AG09319 (cell line): ENCODE measurements around the gene HPCAL1.

Experiments
- DNase-seq: peaks from one replicate; pipeline ENCODE4 v3.0.0-alpha.2; 2010; ENCODE audit warnings: low read depth; ENCODE audit errors: extremely low read depth
- CTCF ChIP-seq: IDR thresholded peaks from 2 replicates; pipeline ENCODE4 v1.5.1; 2011; ENCODE audit warnings: low read depth, mild to moderate bottlenecking, inconsistent platforms, low read length, moderate library complexity

HPCAL1 gene

GRCh38 chr2:10281891-10282290, 20.8 kb upstream of the HPCAL1 start:
- no peak for TF ChIP-seq CTCF
- DNase-seq, result no peak

GRCh38 chr2:10282611-10283105, 20.0 kb upstream of the HPCAL1 start:
- TF ChIP-seq CTCF, result no peak
- no peak for DNase-seq

- no peak for DNase-seq
- TF ChIP-seq CTCF, result no peak
Measured at GRCh38 chr2:10283106-10284062, 19.3 kb upstream of the HPCAL1 start.

GRCh38 chr2:10284108-10284870, 18.4 kb upstream of the HPCAL1 start:
- DNase-seq, result no peak
- TF ChIP-seq CTCF, result no peak

GRCh38 chr2:10285191-10285555, 17.5 kb upstream of the HPCAL1 start:
- TF ChIP-seq CTCF, result no peak
- DNase-seq, result no peak

- TF ChIP-seq CTCF, result no peak
- DNase-seq, result no peak
Measured at GRCh38 chr2:10285556-10286198, 17.0 kb upstream of the HPCAL1 start.
